MCF 10A (cell line): ENCODE data around the gene CACNA2D2. TPM values are rescaled to one million over a fixed set of nuclear protein-coding genes. Genes with fewer than 3 reads are reported as not detected.

ENCODE experiments used
- BruUV-seq: library from RNA; stranded (reverse); fragments of 400-500 nt; replicated peaks from 2 replicates; lab custom pipeline; 2021; lab: Mats Ljungman, UMichigan
- CTCF ChIA-PET: fragments of 300-600 bp; sonication (Branson Sonifier 250); formaldehyde crosslinking; extraction: SDS; loops from one replicate; lab custom pipeline; 2021; ENCODE audit warnings: antibody characterized with exemption, inconsistent platforms; lab: Yijun Ruan, JAX
- POLR2A ChIA-PET: fragments of 300-600, 350-650 bp; sonication (Branson Sonifier 250); formaldehyde crosslinking; extraction: SDS; loops from one replicate; lab custom pipeline; 2020; ENCODE audit warnings: antibody characterized with exemption, inconsistent platforms; lab: Yijun Ruan, JAX
- DNase-seq: peaks from one replicate; pipeline ENCODE4 v3.0.0-alpha.2; 2018; ENCODE audit not compliant: unreplicated experiment
- H3K27ac Mint-ChIP-seq: one replicate; pipeline ENCODE4 v1.8.0; 2022; ENCODE audit warnings: mild to moderate bottlenecking, low read depth, mixed read lengths; ENCODE audit not compliant: unreplicated experiment
- H3K27me3 Mint-ChIP-seq: one replicate; pipeline ENCODE4 v1.8.0; 2022; ENCODE audit warnings: mixed read lengths; ENCODE audit not compliant: insufficient read depth, unreplicated experiment
- H3K36me3 Mint-ChIP-seq: one replicate; pipeline ENCODE4 v1.8.0; 2022; ENCODE audit warnings: mild to moderate bottlenecking, moderate library complexity, mixed read lengths; ENCODE audit not compliant: insufficient read depth, unreplicated experiment
- H3K4me1 Mint-ChIP-seq: one replicate; pipeline ENCODE4 v1.8.0; 2022; ENCODE audit warnings: mixed read lengths; ENCODE audit not compliant: insufficient read depth, unreplicated experiment
- H3K4me3 Mint-ChIP-seq: one replicate; pipeline ENCODE4 v1.8.0; 2022; ENCODE audit warnings: mild to moderate bottlenecking, moderate library complexity, mixed read lengths; ENCODE audit not compliant: unreplicated experiment
- H3K9me3 Mint-ChIP-seq: one replicate; pipeline ENCODE4 v1.8.0; 2022; ENCODE audit warnings: mixed read lengths; ENCODE audit not compliant: unreplicated experiment
- intact Hi-C: fragments of 100-400 bp; cut with micrococcal nuclease; formaldehyde crosslinking; loops from 2 replicates; pipeline ENCODE4 v1.14.1; 2022
- total RNA-seq: library from RNA; stranded (reverse); gene quantifications from 2 replicates; pipeline ENCODE4 v1.2.3, GENCODE V29; 2022
- TF ChIP-seq, protein P1 (sequence below): fragments of 200-600 bp; IDR thresholded peaks from one replicate; pipeline ENCODE4 v1.8.0; 2022; ENCODE audit warnings: antibody characterized with exemption, mild to moderate bottlenecking; ENCODE audit not compliant: unreplicated experiment

Gene CACNA2D2
- total RNA-seq, 1 experiment from 2014 or later = not detected

DNA sequence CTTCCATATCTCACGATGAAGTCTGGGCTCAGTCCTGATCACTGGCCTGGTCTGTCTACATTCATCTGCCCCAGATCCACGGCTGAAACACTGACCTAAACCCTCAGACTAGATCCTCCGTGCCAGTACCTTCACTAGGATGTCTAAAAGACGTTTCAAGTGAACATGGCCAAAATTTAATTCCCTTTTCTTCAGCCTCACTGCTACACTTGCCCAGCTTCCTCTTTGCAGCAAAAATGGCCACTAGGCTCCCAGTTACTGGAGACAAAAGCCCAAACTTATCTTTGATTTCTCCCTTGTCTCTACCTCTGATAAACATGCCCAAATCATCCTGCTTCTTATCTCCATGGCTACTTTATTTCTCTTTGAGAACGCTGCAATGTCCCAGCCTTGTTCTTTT, 164.5 kb downstream of the CACNA2D2 start:
- no peaks in the 10 kb centered on the region for H3K27me3 Mint-ChIP-seq
- peaks cover 19% of the 10 kb centered on the region for H3K4me1 Mint-ChIP-seq
- DNase-seq = no peak
- intact Hi-C loops = no loop called here
- H3K4me3 Mint-ChIP-seq = peak overlapping the region; percentile 85
- peaks cover 15% of the 10 kb centered on the region for H3K36me3 Mint-ChIP-seq
- BruUV-seq = no TSS peak
- TF ChIP-seq, protein P1, sequence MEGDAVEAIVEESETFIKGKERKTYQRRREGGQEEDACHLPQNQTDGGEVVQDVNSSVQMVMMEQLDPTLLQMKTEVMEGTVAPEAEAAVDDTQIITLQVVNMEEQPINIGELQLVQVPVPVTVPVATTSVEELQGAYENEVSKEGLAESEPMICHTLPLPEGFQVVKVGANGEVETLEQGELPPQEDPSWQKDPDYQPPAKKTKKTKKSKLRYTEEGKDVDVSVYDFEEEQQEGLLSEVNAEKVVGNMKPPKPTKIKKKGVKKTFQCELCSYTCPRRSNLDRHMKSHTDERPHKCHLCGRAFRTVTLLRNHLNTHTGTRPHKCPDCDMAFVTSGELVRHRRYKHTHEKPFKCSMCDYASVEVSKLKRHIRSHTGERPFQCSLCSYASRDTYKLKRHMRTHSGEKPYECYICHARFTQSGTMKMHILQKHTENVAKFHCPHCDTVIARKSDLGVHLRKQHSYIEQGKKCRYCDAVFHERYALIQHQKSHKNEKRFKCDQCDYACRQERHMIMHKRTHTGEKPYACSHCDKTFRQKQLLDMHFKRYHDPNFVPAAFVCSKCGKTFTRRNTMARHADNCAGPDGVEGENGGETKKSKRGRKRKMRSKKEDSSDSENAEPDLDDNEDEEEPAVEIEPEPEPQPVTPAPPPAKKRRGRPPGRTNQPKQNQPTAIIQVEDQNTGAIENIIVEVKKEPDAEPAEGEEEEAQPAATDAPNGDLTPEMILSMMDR = no peak
- ChIA-PET POLR2A (interaction anchor here (3.9 to 4.9 kb wide), 2 partner anchors 10 kb away, joined by 58 to 79 read pairs; partner anchors contain the start of genes CYB561D2, NPRL2 and TUSC2), CTCF (interaction anchor here (0.6 to 4.6 kb wide), 4 partner anchors 9 to 1604 kb away, joined by 5 to 40 read pairs (median 12); partner anchors contain the start of genes CYB561D2 and NPRL2)
- H3K9me3 Mint-ChIP-seq = no peaks in the 10 kb centered on the region
- no peak overlapping the region for H3K27ac Mint-ChIP-seq

DNA sequence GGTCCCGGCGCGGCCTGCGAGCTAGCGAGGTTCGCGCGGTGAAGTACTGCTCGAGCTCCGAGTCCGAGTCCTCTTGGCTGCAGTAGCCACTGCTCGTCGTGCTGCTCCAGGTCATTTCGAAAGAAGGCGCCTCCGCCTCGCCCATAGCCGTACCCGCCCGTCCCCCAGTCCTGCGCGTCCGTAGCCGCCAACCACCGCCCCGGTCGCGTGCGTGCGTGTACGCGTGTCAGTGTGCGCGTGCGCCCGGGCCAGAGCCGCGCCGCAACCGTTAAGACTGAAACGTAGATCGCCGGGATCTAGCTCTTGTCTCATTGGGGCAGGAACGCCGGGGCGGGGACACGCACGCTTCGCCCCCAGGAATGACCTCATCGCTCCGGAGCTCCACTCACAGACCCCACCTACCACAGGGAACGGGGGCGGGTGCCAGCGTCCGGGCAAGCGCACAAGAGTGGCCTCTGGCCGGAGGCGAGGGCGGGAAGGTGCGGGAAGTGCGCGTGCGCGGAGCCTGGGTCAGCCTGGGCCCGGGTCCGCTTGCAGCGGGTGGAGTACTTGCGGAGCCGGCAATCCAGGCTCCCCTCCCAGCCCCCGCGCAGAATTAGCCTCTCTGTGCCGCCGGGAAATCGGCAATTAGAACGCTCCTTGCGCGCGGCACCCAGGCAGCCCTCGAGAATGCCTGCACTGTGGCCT, 166.1 kb downstream of the CACNA2D2 start:
- Mint-ChIP-seq H3K9me3 (no peaks in the 10 kb centered on the region), H3K27me3 (no peaks in the 10 kb centered on the region), H3K4me3 (peak overlapping the region; percentile 85), H3K36me3 (peaks cover 30% of the 10 kb centered on the region), H3K4me1 (peaks cover 22% of the 10 kb centered on the region), H3K27ac (peak overlapping the region; percentile 91)
- no TSS peak for BruUV-seq
- peak; percentile 99 for DNase-seq
- TF ChIP-seq, protein P1 = no peak
- CTCF ChIA-PET = interaction anchor here (0.8 to 4.6 kb wide), 9 partner anchors 9 to 232 kb away, joined by 3 to 40 read pairs (median 4); partner anchors contain the start of genes CYB561D2, HEMK1, IFRD2 and NPRL2
- intact Hi-C loops = no loop called here
- POLR2A ChIA-PET = interaction anchor here (0.6 to 4.9 kb wide), 24 partner anchors 8 to 1615 kb away, joined by 3 to 79 read pairs (median 6); partner anchors contain the start of genes CYB561D2, DCAF1, GNAI2 and HYAL2

DNA sequence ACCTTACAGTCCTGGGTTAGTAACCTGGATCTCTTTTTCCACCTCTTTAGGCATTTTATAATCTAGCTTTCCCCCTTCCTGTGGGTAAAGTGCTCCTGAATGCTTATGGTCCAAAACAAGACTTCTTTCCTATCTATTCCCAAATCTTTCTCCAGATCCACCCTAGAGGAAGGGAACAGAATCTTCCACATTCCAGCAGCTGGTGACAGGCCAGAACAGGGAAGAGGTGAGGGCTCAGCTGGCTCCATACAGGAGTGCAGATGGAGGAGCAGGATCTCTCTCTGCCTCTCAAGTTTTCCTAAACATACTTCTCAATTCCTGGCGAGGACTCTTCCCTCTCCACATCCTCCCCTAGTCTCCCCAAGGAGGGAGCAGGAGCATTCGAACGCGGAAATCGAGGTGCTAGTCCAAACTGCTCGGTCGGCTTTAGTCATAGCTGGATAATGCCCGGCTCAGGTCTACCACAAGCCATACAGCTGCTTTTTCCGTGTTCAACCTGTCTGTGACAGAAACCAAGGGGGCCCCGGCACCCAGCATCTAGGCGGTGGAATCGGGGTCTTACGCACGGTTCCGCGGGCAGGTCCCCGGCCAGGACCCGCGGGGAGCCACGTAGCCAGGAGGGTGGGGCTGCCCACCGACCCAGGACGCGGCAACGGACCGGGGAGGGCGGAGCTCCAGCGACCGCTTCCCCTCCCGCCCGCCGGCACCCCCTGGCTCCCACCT, 166.8 kb downstream of the CACNA2D2 start:
- CTCF ChIA-PET = interaction anchor here (0.6 to 4.6 kb wide), 15 partner anchors 8 to 1675 kb away, joined by 3 to 40 read pairs (median 4); partner anchors contain the start of genes CYB561D2, HEMK1, HYAL3 and IFRD2
- TF ChIP-seq, protein P1 = no peak
- intact Hi-C loops = no loop called here
- peak overlapping the region; percentile 91 for H3K27ac Mint-ChIP-seq
- H3K9me3 Mint-ChIP-seq = no peaks in the 10 kb centered on the region
- peaks cover 22% of the 10 kb centered on the region for H3K4me1 Mint-ChIP-seq
- BruUV-seq = TSS peak; percentile 64
- H3K36me3 Mint-ChIP-seq = peaks cover 37% of the 10 kb centered on the region
- no peak for DNase-seq
- POLR2A ChIA-PET = interaction anchor here (0.6 to 4.9 kb wide), 28 partner anchors 8 to 1616 kb away, joined by 3 to 79 read pairs (median 5); partner anchors contain the start of genes CYB561D2, DCAF1, GNAI2 and HYAL2
- peak overlapping the region; percentile 85 for H3K4me3 Mint-ChIP-seq
- H3K27me3 Mint-ChIP-seq = no peaks in the 10 kb centered on the region
